GM12878 (cell line): Measurements from ENCODE around the gene THSD4.

Experiments
- ATF7 ChIP-seq: fragments of 450-650 bp; IDR thresholded peaks from 2 replicates; pipeline ENCODE4 v1.6.1; 2016; ENCODE audit warnings: low read depth, mild to moderate bottlenecking
- EGR1 ChIP-seq, 2 experiments: IDR thresholded peaks; 1 replicate in 1 of 2; 2 replicates in 1 of 2; pipeline ENCODE4 v1.6.1; 2011 to 2012; ENCODE audit warnings: low read depth in 2 of 2, low read length in 2 of 2, borderline replicate concordance in 1 of 2, mild to moderate bottlenecking in 1 of 2, moderate library complexity in 1 of 2
- HDAC2 ChIP-seq: fragments of 200-600 bp; sonication (generic); IDR thresholded peaks from 2 replicates; pipeline ENCODE4 v1.6.1; 2017
- RAD21 ChIP-seq: IDR thresholded peaks from 2 replicates; pipeline ENCODE4 v1.6.1; 2011; ENCODE audit warnings: mild to moderate bottlenecking, low read depth, low read length, moderate library complexity; ENCODE audit not compliant: insufficient read depth
- TF ChIP-seq, protein P1 (sequence below), 3 experiments: IDR thresholded peaks in 2 of 3; conservative IDR thresholded peaks in 1 of 3; 2 replicates each; pipeline ENCODE4 v1.5.1; 2011; ENCODE audit warnings: low read depth in 3 of 3, low read length in 3 of 3, mild to moderate bottlenecking in 3 of 3, control low read depth in 2 of 3, moderate library complexity in 2 of 3, inconsistent platforms in 1 of 3, mixed read lengths in 1 of 3; ENCODE audit not compliant: control insufficient read depth in 2 of 3, insufficient read depth in 1 of 3; ENCODE audit errors: extremely low read depth in 1 of 3

DNA sequence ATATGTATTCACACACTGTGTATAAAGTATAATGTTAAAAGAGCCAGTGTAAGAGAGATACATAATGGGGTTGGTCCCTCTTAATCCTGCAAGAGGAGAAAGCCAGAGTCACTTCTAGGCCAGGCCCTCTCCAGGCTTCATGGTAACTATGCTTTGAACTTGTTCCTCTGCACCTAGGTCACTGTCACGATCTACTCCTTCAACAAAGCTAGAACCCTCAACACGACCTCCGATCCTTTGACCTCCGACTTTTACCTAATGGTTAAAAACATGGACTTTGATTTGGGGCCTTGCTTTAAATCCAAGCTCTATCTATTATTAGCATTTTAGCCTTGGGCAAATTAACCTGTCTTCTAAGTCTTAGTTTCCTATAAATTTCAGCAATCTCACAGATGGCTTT is 541.2 kb downstream of the THSD4 start:
- TF ChIP-seq, protein P1, sequence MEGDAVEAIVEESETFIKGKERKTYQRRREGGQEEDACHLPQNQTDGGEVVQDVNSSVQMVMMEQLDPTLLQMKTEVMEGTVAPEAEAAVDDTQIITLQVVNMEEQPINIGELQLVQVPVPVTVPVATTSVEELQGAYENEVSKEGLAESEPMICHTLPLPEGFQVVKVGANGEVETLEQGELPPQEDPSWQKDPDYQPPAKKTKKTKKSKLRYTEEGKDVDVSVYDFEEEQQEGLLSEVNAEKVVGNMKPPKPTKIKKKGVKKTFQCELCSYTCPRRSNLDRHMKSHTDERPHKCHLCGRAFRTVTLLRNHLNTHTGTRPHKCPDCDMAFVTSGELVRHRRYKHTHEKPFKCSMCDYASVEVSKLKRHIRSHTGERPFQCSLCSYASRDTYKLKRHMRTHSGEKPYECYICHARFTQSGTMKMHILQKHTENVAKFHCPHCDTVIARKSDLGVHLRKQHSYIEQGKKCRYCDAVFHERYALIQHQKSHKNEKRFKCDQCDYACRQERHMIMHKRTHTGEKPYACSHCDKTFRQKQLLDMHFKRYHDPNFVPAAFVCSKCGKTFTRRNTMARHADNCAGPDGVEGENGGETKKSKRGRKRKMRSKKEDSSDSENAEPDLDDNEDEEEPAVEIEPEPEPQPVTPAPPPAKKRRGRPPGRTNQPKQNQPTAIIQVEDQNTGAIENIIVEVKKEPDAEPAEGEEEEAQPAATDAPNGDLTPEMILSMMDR (IDR thresholded peaks at IDR 0.05 in 2 of 3, conservative IDR thresholded peaks at IDR 0.05 in 1 of 3; ENCODE audit: control insufficient read depth in 2 of 3, extremely low read depth in 1 of 3, insufficient read depth in 1 of 3, low read depth in 3 of 3, low read length in 3 of 3), result no peak
- TF ChIP-seq RAD21, result no peak
- TF ChIP-seq EGR1 (IDR thresholded peaks at IDR 0.05; ENCODE audit: borderline replicate concordance in 1 of 2, low read depth in 2 of 2, low read length in 2 of 2), result no peak
- no peak for TF ChIP-seq HDAC2
- TF ChIP-seq ATF7, result no peak
